ENCODE data around the gene POLR2H. TPM values are rescaled to one million over a fixed set of nuclear protein-coding genes. Genes with fewer than 3 reads are reported as not detected.

POLR2H gene
- total and polyA plus RNA-seq, 9 donors, result 47.3 to 86.9 (median 60.6) TPM

GRCh38 chr3:184348057-184348382 is 13.5 kb upstream of the POLR2H start:
- no peak for DNase-seq
- Histone ChIP-seq H3K27me3 (no peaks in the 10 kb centered on the region), H3K36me3 (no peaks in the 10 kb centered on the region), H3K27ac (peak overlapping the region in 1 of 2 donors; percentile 43), H3K4me3 (no peak overlapping the region), H3K9me3 (no peaks in the 10 kb centered on the region), H3K4me1 (ENCODE audit: insufficient read depth) (peaks cover 12% of the 10 kb centered on the region)
- WGBS, 3 donors, result 50 to 66% (median 57%) methylated on average over 4 of the region's 4 CpGs
- intact Hi-C loops (cut with DNase I), result loop anchor here in 1 of 4 donors (2.0 kb wide), 1 partner anchor 33 kb away; the partner anchor contains the start of gene CHRD
- no peak for TF ChIP-seq POLR2A (IDR thresholded peaks at IDR 0.05)
- no peak for TF ChIP-seq CTCF (IDR thresholded peaks at IDR 0.05)
- TF ChIP-seq EP300 (IDR thresholded peaks at IDR 0.05), result no peak

DNA sequence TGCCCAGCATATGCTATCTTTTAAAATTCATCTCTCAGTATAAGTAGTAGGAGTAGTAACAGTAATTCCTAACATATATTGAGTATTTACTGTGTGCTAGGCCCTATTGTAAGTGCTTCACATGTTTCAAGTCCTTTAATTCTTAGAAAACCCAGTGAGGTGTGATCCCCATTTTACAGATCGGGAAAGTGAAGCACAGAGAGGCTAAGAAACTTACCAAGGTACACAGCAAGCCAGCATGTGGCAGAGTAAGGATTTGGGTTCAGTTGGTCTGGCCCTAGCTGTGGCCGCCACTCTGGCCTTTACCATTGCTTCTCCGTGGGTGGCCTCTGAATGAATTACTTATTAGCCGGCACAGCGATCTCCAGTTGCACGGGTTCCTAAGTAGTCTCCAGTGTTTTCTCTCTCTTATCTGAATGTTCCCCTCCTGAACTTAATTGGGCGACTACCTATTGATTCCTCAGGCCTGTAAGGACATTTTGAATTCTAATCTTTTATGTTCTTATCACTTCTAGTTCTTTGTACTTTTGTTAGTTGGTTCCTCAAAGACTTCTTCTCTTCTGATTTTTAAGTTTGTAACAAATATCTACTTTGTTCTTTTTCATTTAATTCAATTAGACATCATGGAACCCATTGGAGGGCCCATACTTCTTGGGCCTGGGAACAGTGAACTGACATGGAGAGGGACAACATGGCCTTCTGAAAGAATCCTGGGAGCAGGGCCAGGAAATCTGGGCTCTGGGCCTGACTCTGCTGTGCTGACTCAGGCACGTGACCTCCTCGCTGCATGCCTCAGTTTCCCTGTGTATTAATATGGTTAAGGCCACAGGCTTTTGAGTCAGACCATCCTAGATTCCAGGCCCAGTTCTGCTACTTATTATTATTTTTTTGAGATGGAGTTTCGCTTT is 11.7 kb upstream of the POLR2H start:
- TF ChIP-seq CTCF (IDR thresholded peaks at IDR 0.05) (no peak), EP300 (IDR thresholded peaks at IDR 0.05) (no peak), POLR2A (IDR thresholded peaks at IDR 0.05) (no peak)
- H3K27me3 ChIP-seq, result no peaks in the 10 kb centered on the region
- no peaks in the 10 kb centered on the region for H3K9me3 ChIP-seq
- H3K4me1 ChIP-seq (ENCODE audit: insufficient read depth), result peaks cover 12% of the 10 kb centered on the region
- no peak overlapping the region for H3K27ac ChIP-seq
- intact Hi-C loops (cut with DNase I), result loop anchor here in 2 of 4 donors (2.0 to 10.0 kb wide), 2 partner anchors 31 to 45 kb away; partner anchors contain the start of gene CHRD (in 1 of the 2)
- no peak overlapping the region for H3K4me3 ChIP-seq
- WGBS, 3 donors, result 72 to 83% (median 81%) methylated on average over 10 of the region's 10 CpGs
- H3K36me3 ChIP-seq, result no peaks in the 10 kb centered on the region
- DNase-seq, result no peak

GRCh38 chr3:184350618-184351017 is 10.9 kb upstream of the POLR2H start:
- H3K9me3 ChIP-seq, result no peaks in the 10 kb centered on the region
- TF ChIP-seq POLR2A (IDR thresholded peaks at IDR 0.05), result no peak
- no peak for TF ChIP-seq CTCF (IDR thresholded peaks at IDR 0.05)
- TF ChIP-seq EP300 (IDR thresholded peaks at IDR 0.05), result no peak
- H3K4me1 ChIP-seq (ENCODE audit: insufficient read depth), result peaks cover 12% of the 10 kb centered on the region
- no peak overlapping the region for H3K4me3 ChIP-seq
- WGBS, 3 donors, result 92 to 97% (median 93%) methylated on average over 6 of the region's 6 CpGs
- intact Hi-C loops (cut with DNase I), result loop anchor here in 1 of 4 donors (10.0 kb wide), 1 partner anchor 46 kb away; no protein-coding TSS in a partner anchor
- DNase-seq, result no peak
- no peaks in the 10 kb centered on the region for H3K27me3 ChIP-seq
- no peaks in the 10 kb centered on the region for H3K36me3 ChIP-seq
- no peak overlapping the region for H3K27ac ChIP-seq

DNA sequence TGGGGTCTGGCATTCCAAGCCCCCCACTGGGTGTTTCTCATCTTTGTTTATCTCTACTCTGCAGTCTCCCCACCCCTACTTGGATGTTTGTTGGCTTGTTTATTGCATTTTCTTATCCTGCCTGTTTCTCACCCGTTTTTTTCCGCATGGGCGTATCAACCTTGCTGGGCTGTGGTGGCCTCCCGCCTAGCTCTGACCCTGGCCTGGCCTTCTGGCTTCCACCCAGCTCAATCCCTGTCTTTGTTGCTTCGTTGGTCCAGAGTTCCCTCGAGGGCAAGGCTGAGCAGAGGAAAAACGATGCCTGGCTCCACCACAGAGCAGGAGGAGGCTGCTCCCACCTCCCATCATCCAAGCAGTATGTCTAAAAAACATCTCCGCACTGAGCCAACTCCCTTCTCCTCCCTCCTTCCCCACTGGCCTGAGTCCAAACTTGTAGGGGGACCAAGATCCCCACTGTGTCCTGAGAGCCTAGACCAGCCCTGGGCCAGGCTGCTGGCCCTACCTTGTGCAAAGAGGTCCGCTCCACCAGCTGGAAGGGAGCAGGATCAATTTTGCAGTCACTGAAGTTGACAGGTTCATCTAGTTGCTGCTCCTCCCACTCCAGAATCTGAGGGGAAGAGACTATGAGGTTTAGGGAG is 9.9 kb upstream of the POLR2H start:
- H3K36me3 ChIP-seq, result no peaks in the 10 kb centered on the region
- TF ChIP-seq CTCF (IDR thresholded peaks at IDR 0.05) (no peak), POLR2A (IDR thresholded peaks at IDR 0.05) (no peak), EP300 (IDR thresholded peaks at IDR 0.05) (no peak)
- intact Hi-C loops (cut with DNase I), result loop anchor here in 1 of 4 donors (10.0 kb wide), 1 partner anchor 47 kb away; no protein-coding TSS in a partner anchor
- peak overlapping the region in 1 of 2 donors; percentile 34 for H3K27ac ChIP-seq
- H3K9me3 ChIP-seq, result no peaks in the 10 kb centered on the region
- WGBS, 3 donors, result 21 to 26% (median 23%) methylated on average over 9 of the region's 9 CpGs
- peaks cover 12% of the 10 kb centered on the region for H3K4me1 ChIP-seq (ENCODE audit: insufficient read depth)
- peak in 3 of 5 donors; percentile 58 to 71 (median 66) for DNase-seq
- H3K4me3 ChIP-seq, result no peak overlapping the region
- no peaks in the 10 kb centered on the region for H3K27me3 ChIP-seq

Measured in ovary (tissue), 9 donors.